ENCODE results near the gene ADGRF5.

GRCh38 chr6:46903175-46903574, 18.6 kb downstream of the ADGRF5 start:
- no peak for TF ChIP-seq CTCF (IDR thresholded peaks at IDR 0.05)
- no peak for TF ChIP-seq POLR2A (IDR thresholded peaks at IDR 0.05)

Data from testis (tissue), 2 donors.